ENCODE results near the gene ZC3H4.

- TF ChIP-seq CTCF (IDR thresholded peaks at IDR 0.05; ENCODE audit: low read depth, low read length) (no peak), POLR2A (IDR thresholded peaks at IDR 0.05; ENCODE audit: extremely low read depth, insufficient read length) (no peak)
These were observed 37.6 kb downstream of the ZC3H4 start for GRCh38 chr19:47075941-47076340.

All from NB4 (cell line).